ENCODE results near the gene CRYBB2.
"Not testable (repeated sequence)": the region's sequence is repeated elsewhere in the genome, so short reads cannot be mapped to it uniquely, and the experiment has no call there.

Gene CRYBB2

DNA sequence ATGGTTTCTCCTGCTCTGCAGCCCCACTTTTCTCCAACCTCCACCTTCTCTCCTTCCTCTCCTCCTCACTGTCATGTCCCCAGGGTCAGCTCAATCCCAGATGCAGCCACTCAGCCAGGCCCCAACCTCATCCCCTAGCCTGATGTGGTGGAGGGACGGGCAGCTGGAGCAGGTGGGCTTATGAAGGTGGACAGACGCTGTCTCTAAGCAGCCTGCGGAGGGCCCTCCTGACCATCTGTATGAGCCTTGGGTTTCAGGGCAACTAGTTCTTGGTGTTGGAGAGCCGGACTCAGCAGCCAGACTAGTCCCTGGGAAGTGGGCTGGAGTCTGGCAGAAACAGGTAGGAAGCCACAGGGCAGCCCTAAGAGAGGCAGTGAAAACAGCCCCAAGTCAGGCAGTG is 18.1 kb downstream of the CRYBB2 start:
- FAIRE-seq: no peak

GRCh38 chr22:25238058-25238457 is 18.6 kb downstream of the CRYBB2 start:
- not testable (repeated sequence) for FAIRE-seq

DNA sequence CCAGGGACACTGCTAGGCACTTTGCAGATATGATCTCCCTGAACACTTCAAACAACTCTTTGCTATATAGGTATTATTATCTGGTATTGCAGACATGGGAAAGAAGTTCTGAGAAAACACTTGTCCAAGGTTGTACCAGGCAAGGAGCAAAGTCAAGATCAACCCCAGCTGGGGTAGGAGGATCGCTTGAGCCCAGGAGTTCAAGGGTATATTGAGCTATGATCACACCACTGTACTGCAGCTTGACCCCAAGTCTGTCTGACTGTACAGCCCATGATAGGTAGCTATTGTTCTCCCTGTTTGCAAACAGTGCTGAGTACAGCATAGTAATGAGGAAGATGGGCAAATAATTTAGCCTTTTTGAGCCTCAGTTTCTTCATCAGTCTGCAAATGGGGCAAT is 35.7 kb downstream of the CRYBB2 start:
- not testable (repeated sequence) for FAIRE-seq

GRCh38 chr22:25267567-25267966 is 48.1 kb downstream of the CRYBB2 start:
- not testable (repeated sequence) for FAIRE-seq

DNA sequence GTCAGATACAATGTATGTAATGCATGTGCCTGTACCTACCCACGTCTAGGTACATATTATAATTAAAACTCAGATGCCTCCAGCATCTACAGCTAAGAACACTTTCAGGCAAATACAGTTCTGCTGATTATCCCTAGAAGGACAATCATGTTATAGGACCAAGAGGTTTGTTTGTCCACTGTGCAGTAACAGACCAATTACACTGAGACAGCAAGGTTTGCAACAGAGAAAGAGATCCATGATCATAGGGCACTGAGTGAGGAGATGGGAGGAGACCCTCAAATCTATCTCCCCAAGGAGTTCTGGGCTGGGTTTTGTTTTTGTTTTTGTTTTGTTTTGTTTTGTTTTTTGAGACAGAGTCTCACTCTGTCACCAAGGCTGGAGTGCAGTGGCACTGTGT is 49.5 kb downstream of the CRYBB2 start:
- FAIRE-seq: not testable (repeated sequence)

DNA sequence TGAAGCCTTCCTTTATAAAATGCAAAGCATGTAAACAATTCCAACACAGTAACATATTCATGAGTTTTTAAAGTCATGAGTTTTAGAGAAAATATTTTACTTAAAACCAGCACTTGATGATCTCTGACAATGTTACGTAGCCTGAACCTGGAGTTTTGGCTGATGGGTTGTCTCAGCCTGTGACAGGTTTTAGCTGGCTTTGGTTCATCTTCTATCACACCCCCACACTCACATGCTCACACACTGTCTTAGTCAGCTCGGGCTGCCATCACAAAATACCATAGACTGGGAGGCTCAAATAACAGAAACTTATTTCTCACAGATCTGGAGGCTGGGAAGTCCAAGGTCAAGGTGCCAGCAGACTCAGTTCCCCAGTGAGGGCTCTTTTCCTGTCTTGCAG is 50.6 kb downstream of the CRYBB2 start:
- FAIRE-seq: not testable (repeated sequence)

- FAIRE-seq: not testable (repeated sequence)
Measured at GRCh38 chr22:25273231-25273630, 53.8 kb downstream of the CRYBB2 start.

GRCh38 chr22:25273928-25274327 is 54.5 kb downstream of the CRYBB2 start:
- not testable (repeated sequence) for FAIRE-seq

DNA sequence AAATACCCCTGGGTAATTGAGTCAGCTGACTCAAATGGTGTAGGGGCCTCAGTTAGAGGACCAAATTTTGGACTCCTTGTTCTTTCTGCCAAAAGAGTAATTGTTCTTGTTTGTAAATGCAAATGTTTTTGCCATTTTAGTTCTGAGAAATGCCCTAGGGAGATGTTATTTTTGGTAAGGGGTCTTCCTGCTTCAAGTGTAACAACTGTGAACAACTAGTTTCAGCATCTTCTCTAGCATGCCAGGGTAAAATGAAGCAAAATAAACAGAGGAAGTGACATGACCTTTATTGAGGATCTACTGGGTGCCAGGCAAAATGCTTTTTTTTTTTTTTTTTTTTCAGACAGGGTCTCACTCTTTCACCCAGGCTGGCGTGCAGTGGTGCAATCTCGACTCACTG is 60.7 kb downstream of the CRYBB2 start:
- FAIRE-seq: not testable (repeated sequence)

Measured in TTC549 (cell line).